Peyer's patch (tissue), 4 donors: Measurements from ENCODE around the gene ANKRD17.

Source experiments
- POLR2A ChIP-seq, 2 donors: fragments of 450-650 bp; IDR thresholded peaks; one replicate each; pipeline ENCODE4 v1.5.1; 2017; ENCODE audit warnings: antibody characterized with exemption in 2 of 2, mild to moderate bottlenecking in 2 of 2, moderate library complexity in 2 of 2
- TF ChIP-seq, protein P1 (sequence below), 6 experiments: fragments of 450-650 bp in 4 of 6; fragments of 200-600 bp in 2 of 6; sonication (generic) in 1 of 6; IDR thresholded peaks; one replicate each; pipeline ENCODE4 v1.5.1; 2017 to 2019; ENCODE audit warnings: antibody characterized with exemption in 6 of 6, mild to moderate bottlenecking in 3 of 6, moderate library complexity in 1 of 6

DNA sequence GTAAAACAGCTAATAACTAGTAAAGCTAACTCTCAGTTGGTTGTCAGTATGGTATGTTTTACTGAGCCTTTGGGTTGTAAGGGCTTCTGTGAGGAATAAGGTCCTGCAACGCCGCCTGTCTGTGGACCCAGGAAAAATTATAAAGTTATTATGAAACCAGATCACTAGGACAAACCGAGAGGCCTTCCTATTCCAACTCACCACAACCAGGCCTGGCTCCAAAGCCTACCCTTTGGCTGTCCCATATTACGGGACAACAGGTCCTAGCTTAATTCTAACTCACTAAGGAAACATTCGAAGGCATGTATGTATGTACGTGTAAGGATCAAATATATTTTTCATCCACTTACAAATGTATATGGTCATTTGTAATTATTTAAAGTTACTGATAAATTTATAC, 1.4 kb downstream of the ANKRD17 start:
- TF ChIP-seq, protein P1, sequence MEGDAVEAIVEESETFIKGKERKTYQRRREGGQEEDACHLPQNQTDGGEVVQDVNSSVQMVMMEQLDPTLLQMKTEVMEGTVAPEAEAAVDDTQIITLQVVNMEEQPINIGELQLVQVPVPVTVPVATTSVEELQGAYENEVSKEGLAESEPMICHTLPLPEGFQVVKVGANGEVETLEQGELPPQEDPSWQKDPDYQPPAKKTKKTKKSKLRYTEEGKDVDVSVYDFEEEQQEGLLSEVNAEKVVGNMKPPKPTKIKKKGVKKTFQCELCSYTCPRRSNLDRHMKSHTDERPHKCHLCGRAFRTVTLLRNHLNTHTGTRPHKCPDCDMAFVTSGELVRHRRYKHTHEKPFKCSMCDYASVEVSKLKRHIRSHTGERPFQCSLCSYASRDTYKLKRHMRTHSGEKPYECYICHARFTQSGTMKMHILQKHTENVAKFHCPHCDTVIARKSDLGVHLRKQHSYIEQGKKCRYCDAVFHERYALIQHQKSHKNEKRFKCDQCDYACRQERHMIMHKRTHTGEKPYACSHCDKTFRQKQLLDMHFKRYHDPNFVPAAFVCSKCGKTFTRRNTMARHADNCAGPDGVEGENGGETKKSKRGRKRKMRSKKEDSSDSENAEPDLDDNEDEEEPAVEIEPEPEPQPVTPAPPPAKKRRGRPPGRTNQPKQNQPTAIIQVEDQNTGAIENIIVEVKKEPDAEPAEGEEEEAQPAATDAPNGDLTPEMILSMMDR (IDR thresholded peaks at IDR 0.05): peak; percentile 29 to 94 (median 72)
- peak in 1 of 2 donors; percentile 59 for TF ChIP-seq POLR2A (IDR thresholded peaks at IDR 0.05)
